GM18508 (cell line): Measurements from ENCODE around the gene NR1I2.

Experiments
- ATAC-seq: cut with Tn5 transposase; IDR thresholded peaks from one replicate; pipeline ENCODE4 v1.9.1; 2021; ENCODE audit warnings: moderate number of reproducible peaks; ENCODE audit not compliant: insufficient read depth, unreplicated experiment

NR1I2 gene

DNA sequence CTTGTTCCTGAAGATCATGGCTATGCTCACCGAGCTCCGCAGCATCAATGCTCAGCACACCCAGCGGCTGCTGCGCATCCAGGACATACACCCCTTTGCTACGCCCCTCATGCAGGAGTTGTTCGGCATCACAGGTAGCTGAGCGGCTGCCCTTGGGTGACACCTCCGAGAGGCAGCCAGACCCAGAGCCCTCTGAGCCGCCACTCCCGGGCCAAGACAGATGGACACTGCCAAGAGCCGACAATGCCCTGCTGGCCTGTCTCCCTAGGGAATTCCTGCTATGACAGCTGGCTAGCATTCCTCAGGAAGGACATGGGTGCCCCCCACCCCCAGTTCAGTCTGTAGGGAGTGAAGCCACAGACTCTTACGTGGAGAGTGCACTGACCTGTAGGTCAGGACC lies 35.2 kb downstream of the NR1I2 start:
- no peak for ATAC-seq

- no peak for ATAC-seq
These were observed 35.9 kb downstream of the NR1I2 start for GRCh38 chr3:119817583-119818363.

DNA sequence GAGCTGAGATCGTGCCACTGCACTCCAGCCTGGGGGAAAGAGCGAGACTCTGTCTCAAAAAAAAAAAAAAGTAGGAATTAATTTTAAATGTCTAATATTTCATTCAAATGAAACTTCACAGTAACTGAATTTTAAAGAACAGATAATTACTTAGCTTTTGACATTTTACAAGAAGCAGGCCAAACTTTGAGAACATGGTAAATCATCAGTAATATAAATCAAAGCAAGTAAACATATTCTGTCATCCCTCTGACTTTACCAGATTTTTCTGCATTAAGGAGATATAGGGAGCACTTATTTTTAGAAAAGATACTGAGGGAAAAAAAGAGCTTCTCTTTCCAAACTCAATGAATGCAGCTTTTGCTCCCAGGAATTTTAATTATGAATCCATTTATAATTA lies 37.0 kb downstream of the NR1I2 start:
- no peak for ATAC-seq

DNA sequence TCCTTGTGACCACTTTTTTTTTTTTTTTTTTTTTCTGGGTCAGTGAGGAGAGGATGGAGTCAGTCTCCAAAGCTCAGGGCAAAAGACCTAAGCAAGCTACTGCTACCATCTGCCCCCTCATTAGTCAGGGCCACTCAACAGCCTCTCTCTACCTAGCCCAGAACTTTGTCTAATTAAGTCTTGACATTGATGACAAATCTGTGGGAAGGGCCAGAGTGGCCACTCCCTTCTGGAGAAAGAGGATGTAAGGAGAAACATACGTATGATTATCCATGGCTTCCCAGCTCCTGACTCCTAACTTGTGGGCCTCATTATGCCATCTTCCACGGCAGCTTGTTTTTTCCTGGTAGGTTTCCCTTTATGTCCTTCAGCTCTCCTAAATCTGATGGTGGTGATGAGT lies 37.9 kb downstream of the NR1I2 start:
- ATAC-seq: no peak

DNA sequence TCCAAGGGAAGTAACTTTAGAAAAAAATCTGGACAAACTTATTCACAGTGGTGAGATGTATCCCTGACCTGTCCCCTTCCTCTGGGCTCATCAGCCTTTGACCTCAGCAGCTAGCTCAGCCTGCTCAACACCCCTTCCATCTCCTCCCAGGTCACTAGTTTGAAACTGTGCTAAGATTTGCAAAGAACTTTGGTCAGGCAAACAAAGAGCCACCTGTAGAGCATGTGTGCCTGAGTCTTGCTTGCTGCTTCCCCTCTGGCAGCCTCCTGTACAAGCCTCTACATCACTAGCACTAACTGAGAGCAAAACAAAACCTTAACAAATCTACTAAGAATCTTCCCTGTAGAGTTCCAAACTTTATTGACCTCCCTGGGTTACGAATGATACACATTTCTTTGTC lies 43.9 kb downstream of the NR1I2 start:
- no peak for ATAC-seq

DNA sequence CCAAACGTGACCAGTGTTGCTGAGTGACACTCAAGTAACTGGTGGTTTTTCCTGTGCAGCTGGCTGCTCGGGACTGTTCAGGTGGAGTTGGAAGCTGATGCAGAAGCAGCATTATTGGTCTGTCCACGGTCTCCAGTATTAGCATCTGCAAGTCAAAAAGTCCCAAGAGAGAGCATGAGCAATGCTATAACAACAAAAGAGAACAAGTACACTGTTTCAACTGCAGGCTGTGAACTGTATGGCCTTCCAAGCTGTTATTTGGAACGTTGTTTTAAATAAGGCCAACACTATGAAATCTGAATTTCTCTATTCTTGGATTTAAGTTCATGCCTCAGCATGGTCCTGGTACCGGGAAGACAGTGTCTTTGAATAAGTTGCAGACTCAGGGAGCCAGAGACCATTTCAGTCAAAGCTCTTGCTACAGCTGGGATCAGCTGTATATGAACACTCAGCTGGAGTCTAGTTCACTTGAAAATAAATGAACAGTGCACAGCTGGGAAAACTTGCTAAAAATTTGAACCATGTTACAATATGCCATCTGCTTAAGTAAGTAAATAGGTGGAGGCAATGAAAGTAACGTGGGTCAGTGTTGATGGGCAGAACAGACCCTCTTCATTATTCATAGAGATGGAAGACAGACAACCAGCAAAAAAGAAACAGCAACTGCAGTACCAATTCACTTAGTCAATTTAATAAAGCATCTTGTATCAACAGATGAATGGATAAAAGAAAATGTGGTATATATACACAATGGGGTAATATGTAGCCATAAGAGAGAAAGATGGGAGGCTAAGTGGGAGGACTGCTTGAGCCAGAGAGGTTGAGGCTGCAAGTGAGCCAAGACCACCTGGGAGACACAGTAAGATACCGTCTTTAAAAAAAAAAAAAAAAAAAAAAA lies 45.1 kb downstream of the NR1I2 start:
- no peak for ATAC-seq

- no peak for ATAC-seq
These were observed 47.5 kb downstream of the NR1I2 start for GRCh38 chr3:119829420-119829819.

GRCh38 chr3:119831022-119831421 lies 49.1 kb downstream of the NR1I2 start:
- no peak for ATAC-seq

DNA sequence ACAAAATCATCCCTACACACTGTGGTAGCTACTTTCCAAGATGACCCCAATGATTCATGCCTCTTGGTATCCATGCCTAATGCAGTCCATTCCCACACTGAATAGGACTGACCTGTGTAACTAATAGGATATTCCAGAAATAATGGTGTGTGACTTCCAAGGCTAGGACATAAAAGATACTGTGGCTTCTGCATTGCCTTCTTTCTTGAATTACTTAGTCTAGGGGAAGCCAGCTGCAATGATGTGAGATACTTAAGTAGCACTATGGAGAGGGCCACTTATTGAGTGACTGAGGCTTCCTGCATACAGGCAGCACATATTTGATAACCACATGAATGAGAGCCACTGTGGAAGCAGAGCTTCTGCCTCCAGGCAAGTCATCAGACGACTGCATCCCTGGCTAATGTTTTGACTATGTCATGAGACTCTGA lies 50.1 kb downstream of the NR1I2 start:
- no peak for ATAC-seq

DNA sequence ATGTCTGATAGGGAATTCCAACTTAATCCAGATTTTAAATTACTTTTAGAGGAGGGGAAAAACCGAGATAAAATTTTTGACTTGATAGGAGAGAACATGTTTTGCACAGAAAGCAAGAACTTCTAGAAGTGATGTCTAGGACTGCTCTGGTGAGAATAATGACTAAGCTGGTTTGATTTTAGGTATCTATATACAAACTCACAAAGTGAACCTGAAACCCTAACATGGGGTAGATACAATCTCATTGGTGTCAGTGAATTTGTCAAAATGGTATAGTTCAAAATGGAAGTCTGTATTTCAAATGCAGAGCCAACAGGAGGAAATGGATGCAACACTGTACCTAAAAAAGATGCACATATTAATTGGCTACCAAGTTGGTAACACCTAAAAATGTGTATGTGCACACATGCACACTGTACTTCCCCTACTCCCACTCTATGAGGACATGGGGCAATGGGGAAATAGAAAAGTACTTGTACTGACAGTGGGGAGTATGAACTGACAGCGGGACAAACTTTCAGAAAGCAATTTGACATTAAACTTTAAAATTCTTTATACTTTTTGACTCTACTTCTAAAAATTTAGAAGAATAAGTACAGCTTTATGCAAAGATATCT lies 53.0 kb downstream of the NR1I2 start:
- no peak for ATAC-seq

DNA sequence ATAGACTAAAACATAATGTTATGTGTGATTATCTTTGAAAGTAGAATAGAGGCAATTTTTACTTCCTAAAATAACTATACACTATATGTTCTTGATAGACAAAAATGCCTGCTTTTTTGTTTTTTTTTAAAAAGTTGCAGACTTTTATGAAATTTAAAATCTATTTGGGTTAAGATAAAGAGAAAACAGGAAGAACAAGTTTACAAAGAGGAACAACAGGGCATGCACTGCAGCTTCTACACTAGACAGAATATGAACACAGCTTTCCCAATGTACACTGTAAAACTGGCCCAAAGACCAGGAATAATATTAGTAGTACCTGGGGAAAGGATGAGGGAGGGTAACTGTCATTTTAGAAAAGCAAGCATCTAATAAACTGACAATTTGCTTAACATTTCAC lies 53.7 kb downstream of the NR1I2 start:
- no peak for ATAC-seq

- no peak for ATAC-seq
These were observed 60.0 kb downstream of the NR1I2 start for GRCh38 chr3:119841808-119842471.

- ATAC-seq: no peak
These were observed 67.2 kb downstream of the NR1I2 start for GRCh38 chr3:119849126-119849525.

- no peak for ATAC-seq
These were observed 74.8 kb downstream of the NR1I2 start for GRCh38 chr3:119856695-119857094.

DNA sequence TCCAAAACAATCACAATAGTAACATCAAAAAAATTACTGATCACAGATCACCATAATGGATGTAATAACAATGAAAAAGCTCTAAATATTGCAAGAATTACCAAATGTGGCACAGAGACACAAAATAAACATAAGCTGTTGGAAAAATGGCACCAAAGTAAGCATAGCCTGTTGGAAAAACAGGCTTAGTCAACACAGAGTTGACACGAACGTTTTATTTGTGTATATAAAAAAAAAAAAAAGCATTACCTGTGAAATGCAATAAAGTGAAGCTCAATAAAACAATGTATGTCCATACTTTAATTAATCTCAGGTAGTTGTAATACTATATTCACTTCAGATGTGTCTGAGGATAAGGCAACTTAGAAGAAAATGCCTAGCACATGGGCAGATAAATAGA lies 77.1 kb downstream of the NR1I2 start:
- no peak for ATAC-seq

GRCh38 chr3:119859728-119860127 lies 77.8 kb downstream of the NR1I2 start:
- no peak for ATAC-seq

DNA sequence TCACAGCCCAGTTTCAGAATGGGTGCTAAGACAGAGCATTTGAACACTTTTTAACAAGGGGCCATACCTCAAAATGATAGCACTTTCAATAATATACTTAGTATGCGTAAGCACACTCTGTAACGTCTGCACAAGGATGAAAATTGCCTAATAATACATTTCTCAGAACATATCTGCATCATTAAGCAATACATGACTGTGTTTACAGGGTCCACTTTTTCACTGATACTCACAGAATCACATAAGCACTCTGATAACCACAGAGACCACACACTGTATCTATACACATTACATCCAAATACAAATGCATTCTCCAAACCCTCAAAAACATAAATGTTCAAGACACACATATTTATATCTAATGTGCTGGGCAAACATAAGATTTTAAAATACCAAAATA lies 79.8 kb downstream of the NR1I2 start:
- no peak for ATAC-seq

DNA sequence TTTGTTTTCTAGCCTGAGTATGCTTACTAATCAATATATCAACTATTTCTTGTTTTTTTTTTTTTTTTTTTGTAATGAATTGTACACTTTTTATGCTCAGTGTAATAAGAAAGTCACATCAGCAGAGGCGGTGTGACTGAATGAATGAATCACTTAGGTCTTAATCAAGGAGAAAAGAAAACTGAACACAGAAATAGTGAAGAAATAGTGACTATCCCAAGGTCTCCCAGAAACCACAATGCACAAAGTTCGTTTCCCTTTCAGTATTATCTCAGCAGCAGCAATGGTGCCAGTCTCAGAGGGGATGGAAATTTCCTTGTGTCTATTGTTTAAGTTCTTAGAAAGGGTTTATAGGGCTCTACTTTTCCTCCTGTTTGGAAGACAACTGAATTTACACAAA lies 80.7 kb downstream of the NR1I2 start:
- no peak for ATAC-seq

- no peak for ATAC-seq
These were observed 82.6 kb downstream of the NR1I2 start for GRCh38 chr3:119864476-119864875.
